HL-60/S4 treated with retinoic acid at 250 ng/mL for 4 days and 3 days (cell line): ENCODE measurements around the gene CCDC28A.

ENCODE experiments used
- in situ Hi-C: fragments of 300-500 bp; cut with MboI; formaldehyde crosslinking; loops from 2 replicates; pipeline ENCODE4 v1.7.0; 2022; ENCODE audit warnings: low sequenced_read_pairs

The CCDC28A gene

DNA sequence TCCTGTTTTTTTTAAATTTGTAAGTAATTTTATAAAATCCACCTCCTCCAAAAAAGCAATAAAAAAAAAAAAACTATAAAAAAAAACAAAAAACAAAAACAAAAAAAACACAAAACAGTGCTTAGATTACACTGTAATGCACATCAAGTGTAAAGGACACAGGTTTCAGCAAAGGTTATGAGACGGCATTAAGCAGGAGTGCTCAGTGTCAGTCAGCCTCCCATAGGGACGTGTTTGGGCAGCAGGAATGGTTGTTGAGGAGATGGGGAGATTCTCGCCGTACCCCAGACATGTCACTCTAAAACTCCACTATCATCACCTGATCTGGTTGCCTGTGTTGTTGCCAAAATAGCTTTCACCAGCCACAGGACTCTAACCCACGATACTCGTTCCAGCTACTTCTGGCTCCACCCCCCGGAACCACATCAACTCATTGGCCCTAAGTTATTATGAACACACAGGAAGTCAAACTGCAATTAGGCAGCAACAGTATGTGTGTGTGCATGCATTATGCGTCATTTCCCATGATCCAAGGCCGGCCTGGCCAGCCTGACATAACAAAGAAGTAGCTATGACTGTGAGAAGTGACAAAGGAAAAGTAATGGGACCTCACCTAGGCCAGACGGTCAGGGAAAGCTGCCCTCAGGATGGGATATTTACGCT lies 51.0 kb downstream of the CCDC28A start:
- in situ Hi-C loops = loop anchor here (25.0 kb wide), 1 partner anchor 388 kb away; no protein-coding TSS in a partner anchor

DNA sequence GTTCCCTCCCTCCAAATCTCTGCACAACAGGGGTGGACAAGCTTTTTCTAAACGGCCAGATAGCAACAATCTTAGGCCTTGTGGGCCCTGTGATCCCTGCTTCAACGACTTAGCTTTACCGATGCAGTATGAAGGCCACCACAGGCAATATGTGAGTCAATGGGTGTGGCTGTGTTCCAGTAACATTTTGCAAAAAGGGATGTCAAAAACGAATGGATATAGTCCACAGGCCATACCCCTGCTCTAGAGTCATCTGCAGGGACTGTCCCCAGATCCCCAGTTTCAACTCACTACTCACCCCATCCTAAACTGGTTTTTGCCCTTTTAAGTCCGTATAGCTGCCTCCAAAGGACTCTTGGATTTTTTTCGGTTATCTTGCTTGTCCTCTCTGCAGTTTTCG lies 56.7 kb downstream of the CCDC28A start:
- in situ Hi-C loops = no loop called here

- in situ Hi-C loops = no loop called here
Observed at GRCh38 chr6:138832182-138832581, 58.6 kb downstream of the CCDC28A start.

- in situ Hi-C loops = no loop called here
Observed at GRCh38 chr6:138833816-138834539, 60.4 kb downstream of the CCDC28A start.

GRCh38 chr6:138837246-138837645 lies 63.7 kb downstream of the CCDC28A start:
- in situ Hi-C loops = no loop called here
